ENCODE data around the gene FILIP1L.

Gene FILIP1L

DNA sequence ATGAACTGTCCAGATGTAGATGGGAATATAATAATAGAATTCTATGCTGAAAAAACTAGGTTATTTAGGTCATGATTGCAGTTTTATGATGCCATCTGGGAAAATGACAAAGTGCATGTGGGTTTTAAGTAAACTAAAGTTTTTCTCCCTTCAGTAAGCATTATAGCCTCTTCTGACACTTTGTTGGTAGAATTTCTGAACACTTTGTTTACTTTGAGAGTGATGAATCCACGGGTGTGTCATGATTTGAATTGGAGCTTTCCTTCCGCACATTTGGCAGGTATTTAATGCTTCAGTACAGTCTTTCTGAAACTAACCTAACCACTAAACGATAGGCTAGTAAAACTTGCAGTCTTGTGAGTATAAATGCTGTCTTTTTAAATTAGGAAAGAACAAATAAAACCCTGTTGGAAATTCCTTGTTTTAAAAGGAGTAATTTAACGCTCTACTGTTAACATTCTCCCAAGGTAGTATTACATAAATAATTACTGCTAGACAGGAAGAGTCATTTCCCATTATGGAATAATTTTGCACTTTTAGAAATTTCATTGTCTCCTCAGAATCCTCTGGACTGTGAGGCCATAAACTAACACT is 7.0 kb downstream of the FILIP1L start:
- Histone ChIP-seq H4K20me1 (ENCODE audit: low read depth, low read length) (no peaks in the 10 kb centered on the region), H2AFZ (ENCODE audit: low read depth, low read length, severe bottlenecking) (no peak overlapping the region), H3K27me3 (ENCODE audit: low read length) (no peaks in the 10 kb centered on the region), H3K9me2 (replicated peaks; ENCODE audit: insufficient read depth, low read length) (no peaks in the 10 kb centered on the region), H3K9me3 (ENCODE audit: insufficient read depth, low read length) (no peaks in the 10 kb centered on the region), H3K9ac (ENCODE audit: low read length) (no peak overlapping the region), H3K36me3 (ENCODE audit: low read length) (no peaks in the 10 kb centered on the region), H3K27ac (ENCODE audit: low read depth, low read length) (no peak overlapping the region), H3K4me3 (ENCODE audit: insufficient read depth, low read length, poor library complexity, severe bottlenecking) (no peak overlapping the region), H3K4me2 (ENCODE audit: low read depth, low read length, poor library complexity, severe bottlenecking) (no peak overlapping the region), H3K79me2 (ENCODE audit: insufficient read depth, low read length) (no peaks in the 10 kb centered on the region), H3F3A (ENCODE audit: insufficient read depth) (no peaks in the 10 kb centered on the region)
- TF ChIP-seq, protein P1, sequence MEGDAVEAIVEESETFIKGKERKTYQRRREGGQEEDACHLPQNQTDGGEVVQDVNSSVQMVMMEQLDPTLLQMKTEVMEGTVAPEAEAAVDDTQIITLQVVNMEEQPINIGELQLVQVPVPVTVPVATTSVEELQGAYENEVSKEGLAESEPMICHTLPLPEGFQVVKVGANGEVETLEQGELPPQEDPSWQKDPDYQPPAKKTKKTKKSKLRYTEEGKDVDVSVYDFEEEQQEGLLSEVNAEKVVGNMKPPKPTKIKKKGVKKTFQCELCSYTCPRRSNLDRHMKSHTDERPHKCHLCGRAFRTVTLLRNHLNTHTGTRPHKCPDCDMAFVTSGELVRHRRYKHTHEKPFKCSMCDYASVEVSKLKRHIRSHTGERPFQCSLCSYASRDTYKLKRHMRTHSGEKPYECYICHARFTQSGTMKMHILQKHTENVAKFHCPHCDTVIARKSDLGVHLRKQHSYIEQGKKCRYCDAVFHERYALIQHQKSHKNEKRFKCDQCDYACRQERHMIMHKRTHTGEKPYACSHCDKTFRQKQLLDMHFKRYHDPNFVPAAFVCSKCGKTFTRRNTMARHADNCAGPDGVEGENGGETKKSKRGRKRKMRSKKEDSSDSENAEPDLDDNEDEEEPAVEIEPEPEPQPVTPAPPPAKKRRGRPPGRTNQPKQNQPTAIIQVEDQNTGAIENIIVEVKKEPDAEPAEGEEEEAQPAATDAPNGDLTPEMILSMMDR (IDR thresholded peaks at IDR 0.05; ENCODE audit: insufficient read depth, low read length, poor library complexity, severe bottlenecking): no peak
- no peak for TF ChIP-seq EZH2phosphoT487 (conservative IDR thresholded peaks at IDR 0.05; ENCODE audit: low read length)

DNA sequence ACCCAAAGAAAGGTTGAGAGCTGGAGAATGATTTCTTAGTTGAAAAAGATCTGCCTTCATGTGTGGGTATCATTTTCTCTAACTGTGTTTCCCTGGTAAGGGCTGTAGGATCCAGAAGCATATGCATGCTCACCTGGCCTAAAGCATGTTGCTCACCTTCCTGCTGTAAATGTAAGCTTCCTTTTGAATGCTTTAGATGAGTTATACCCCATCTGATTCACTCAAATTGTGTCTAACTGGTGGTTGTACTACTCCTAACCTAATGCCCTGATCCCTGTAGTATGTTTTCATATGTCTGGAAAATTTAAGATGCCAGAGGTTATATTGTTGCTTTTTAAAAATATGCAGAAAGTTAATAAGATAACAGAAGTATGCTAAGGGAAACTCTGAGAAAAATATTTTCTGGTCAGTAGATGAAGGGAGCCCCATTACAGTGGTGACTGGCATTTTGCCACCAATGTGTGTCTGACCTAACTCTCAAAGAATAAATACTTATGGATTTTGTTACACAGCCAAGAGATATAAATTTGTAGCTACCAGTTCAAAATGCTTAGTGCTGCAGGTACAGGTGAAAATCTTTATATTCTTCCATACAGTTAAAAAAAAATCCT is 7.7 kb downstream of the FILIP1L start:
- no peak overlapping the region for H3K9ac ChIP-seq (ENCODE audit: low read length)
- H4K20me1 ChIP-seq (ENCODE audit: low read depth, low read length): no peaks in the 10 kb centered on the region
- no peaks in the 10 kb centered on the region for H3F3A ChIP-seq (ENCODE audit: insufficient read depth)
- no peaks in the 10 kb centered on the region for H3K9me3 ChIP-seq (ENCODE audit: insufficient read depth, low read length)
- no peak overlapping the region for H2AFZ ChIP-seq (ENCODE audit: low read depth, low read length, severe bottlenecking)
- H3K9me2 ChIP-seq (replicated peaks; ENCODE audit: insufficient read depth, low read length): no peaks in the 10 kb centered on the region
- H3K79me2 ChIP-seq (ENCODE audit: insufficient read depth, low read length): no peaks in the 10 kb centered on the region
- TF ChIP-seq EZH2phosphoT487 (conservative IDR thresholded peaks at IDR 0.05; ENCODE audit: low read length): no peak
- TF ChIP-seq, protein P1 (IDR thresholded peaks at IDR 0.05; ENCODE audit: insufficient read depth, low read length, poor library complexity, severe bottlenecking): no peak
- no peak overlapping the region for H3K4me3 ChIP-seq (ENCODE audit: insufficient read depth, low read length, poor library complexity, severe bottlenecking)
- no peaks in the 10 kb centered on the region for H3K27me3 ChIP-seq (ENCODE audit: low read length)
- no peaks in the 10 kb centered on the region for H3K36me3 ChIP-seq (ENCODE audit: low read length)
- H3K27ac ChIP-seq (ENCODE audit: low read depth, low read length): no peak overlapping the region
- H3K4me2 ChIP-seq (ENCODE audit: low read depth, low read length, poor library complexity, severe bottlenecking): no peak overlapping the region

DNA sequence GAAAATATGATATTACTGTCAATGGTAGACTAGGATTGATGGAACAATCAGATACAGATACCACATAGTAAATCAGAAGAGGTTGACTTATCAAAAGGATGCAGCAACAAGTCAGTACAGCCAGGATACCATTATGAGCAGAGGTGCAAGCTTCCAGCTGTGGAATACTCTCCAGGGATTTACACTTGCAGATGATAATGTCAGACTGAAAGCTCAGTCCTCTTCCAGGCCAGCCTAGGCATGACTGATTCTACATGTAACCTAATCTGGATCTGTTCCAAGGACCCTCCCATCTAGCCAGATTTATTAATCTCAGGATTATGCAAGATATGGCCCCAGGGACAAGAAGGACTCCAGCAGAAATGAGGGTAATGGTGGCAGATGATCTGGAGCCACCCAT is 8.2 kb downstream of the FILIP1L start:
- Histone ChIP-seq H3K4me2 (ENCODE audit: low read depth, low read length, poor library complexity, severe bottlenecking) (peak overlapping the region; percentile 30), H3K4me3 (ENCODE audit: insufficient read depth, low read length, poor library complexity, severe bottlenecking) (no peak overlapping the region), H2AFZ (ENCODE audit: low read depth, low read length, severe bottlenecking) (no peak overlapping the region), H3K27me3 (ENCODE audit: low read length) (no peaks in the 10 kb centered on the region), H3K9me2 (replicated peaks; ENCODE audit: insufficient read depth, low read length) (no peaks in the 10 kb centered on the region), H4K20me1 (ENCODE audit: low read depth, low read length) (no peaks in the 10 kb centered on the region), H3K9me3 (ENCODE audit: insufficient read depth, low read length) (no peaks in the 10 kb centered on the region), H3K36me3 (ENCODE audit: low read length) (no peaks in the 10 kb centered on the region), H3K79me2 (ENCODE audit: insufficient read depth, low read length) (no peaks in the 10 kb centered on the region), H3F3A (ENCODE audit: insufficient read depth) (no peaks in the 10 kb centered on the region), H3K9ac (ENCODE audit: low read length) (no peak overlapping the region), H3K27ac (ENCODE audit: low read depth, low read length) (peak overlapping the region; percentile 24; the same call in 1 of the 2 replicates)
- TF ChIP-seq, protein P1 (IDR thresholded peaks at IDR 0.05; ENCODE audit: insufficient read depth, low read length, poor library complexity, severe bottlenecking): no peak
- TF ChIP-seq EZH2phosphoT487 (conservative IDR thresholded peaks at IDR 0.05; ENCODE audit: low read length): no peak
